ENCODE measurements around the gene CENPV.

Gene CENPV

GRCh38 chr17:16339402-16339801, 13.9 kb downstream of the CENPV start:
- DNase-seq (ENCODE audit: low read depth, low spot score): no peak
- in situ Hi-C loops (cut with HindIII; ENCODE audit: low sequenced_read_pairs): no loop called here
- no peak for TF ChIP-seq CTCF (IDR thresholded peaks at IDR 0.05; ENCODE audit: low read depth, low read length)
- no peak overlapping the region for H3K4me3 ChIP-seq (ENCODE audit: low read depth, low read length)

DNA sequence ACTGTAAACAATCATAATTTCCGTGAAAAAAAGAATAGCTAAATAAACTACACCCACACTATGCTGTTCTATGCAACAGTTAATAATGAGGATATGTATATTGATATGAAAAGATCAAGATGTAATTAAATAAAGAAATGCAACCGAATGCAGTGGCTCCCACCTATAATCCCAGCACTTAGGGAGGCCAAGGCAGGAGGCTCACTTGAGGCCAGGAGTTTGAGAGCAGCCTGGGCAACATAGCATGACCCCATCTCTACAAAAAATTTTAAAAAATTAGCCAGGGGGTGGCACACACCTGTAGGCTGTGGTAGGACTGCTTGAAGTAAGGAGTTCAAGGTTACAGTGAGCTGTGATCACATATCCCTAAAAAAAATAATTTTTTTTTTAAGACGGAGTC, 14.9 kb downstream of the CENPV start:
- H3K4me3 ChIP-seq (ENCODE audit: low read depth, low read length): no peak overlapping the region
- TF ChIP-seq CTCF (IDR thresholded peaks at IDR 0.05; ENCODE audit: low read depth, low read length): no peak
- in situ Hi-C loops (cut with HindIII; ENCODE audit: low sequenced_read_pairs): no loop called here
- no peak for DNase-seq (ENCODE audit: low read depth, low spot score)

- DNase-seq (ENCODE audit: low read depth, low spot score): peak; percentile 74
- in situ Hi-C loops (cut with HindIII; ENCODE audit: low sequenced_read_pairs): no loop called here
- no peak for TF ChIP-seq CTCF (IDR thresholded peaks at IDR 0.05; ENCODE audit: low read depth, low read length)
- no peak overlapping the region for H3K4me3 ChIP-seq (ENCODE audit: low read depth, low read length)
These were observed 23.6 kb downstream of the CENPV start for GRCh38 chr17:16329519-16330271.

DNA sequence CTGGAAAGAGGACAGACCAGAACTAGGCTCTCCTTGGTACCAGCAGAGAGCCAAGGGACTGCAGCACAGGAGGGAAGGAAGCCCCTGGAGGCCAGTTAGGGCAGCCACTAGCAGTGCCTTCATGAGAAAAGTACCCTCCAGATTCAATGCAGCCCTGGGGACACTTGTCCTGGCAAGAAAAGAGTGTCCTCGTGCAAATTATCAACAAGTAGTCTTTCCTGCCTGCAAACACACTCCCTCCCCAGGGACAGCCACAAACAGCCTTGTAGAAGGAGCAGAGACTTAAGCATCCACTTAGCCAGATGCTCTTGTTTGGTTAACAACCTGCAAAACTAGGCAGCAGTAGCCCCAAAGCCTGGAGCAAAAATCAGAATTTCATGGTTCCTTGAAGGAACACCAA, 24.3 kb downstream of the CENPV start:
- in situ Hi-C loops (cut with HindIII; ENCODE audit: low sequenced_read_pairs): no loop called here
- TF ChIP-seq CTCF (IDR thresholded peaks at IDR 0.05; ENCODE audit: low read depth, low read length): peak; percentile 29
- peak; percentile 33 for DNase-seq (ENCODE audit: low read depth, low spot score)

GRCh38 chr17:16327018-16327417, 26.3 kb downstream of the CENPV start:
- no peak overlapping the region for H3K4me3 ChIP-seq (ENCODE audit: low read depth, low read length)
- in situ Hi-C loops (cut with HindIII; ENCODE audit: low sequenced_read_pairs): no loop called here
- TF ChIP-seq CTCF (IDR thresholded peaks at IDR 0.05; ENCODE audit: low read depth, low read length): no peak
- no peak for DNase-seq (ENCODE audit: low read depth, low spot score)

More for the DNA sequence above, 24.3 kb downstream of the CENPV start:
- H3K4me3 ChIP-seq (ENCODE audit: low read depth, low read length): no peak overlapping the region

DNA sequence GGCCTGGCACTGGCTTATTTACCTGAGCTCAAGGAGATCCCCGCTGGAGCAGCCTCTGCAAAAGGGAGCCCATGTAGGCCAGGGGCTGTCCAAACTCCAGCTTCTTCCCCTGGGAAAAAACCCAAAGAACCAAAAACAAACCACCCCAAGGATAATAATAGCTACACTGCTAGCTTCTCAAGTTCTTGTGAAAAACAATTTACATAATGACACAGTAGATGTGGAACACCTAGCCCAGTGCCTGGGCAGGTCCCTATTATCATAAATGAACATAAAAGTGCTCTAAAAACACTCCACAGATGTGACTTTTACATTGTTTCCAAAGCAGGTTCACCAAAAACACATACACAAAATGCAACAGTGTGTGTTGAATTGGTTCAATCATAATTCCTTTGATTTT, 27.3 kb downstream of the CENPV start:
- TF ChIP-seq CTCF (IDR thresholded peaks at IDR 0.05; ENCODE audit: low read depth, low read length): no peak

More for the DNA sequence above, 27.3 kb downstream of the CENPV start:
- no peak overlapping the region for H3K4me3 ChIP-seq (ENCODE audit: low read depth, low read length)
- in situ Hi-C loops (cut with HindIII; ENCODE audit: low sequenced_read_pairs): no loop called here
- DNase-seq (ENCODE audit: low read depth, low spot score): no peak
